ENCODE results near the gene TMC6. TPM values are rescaled to one million over a fixed set of nuclear protein-coding genes. Genes with fewer than 3 reads are reported as not detected.
A peak's percentile ranks its signal among the peaks of the same experiment; 100 is the strongest.

Gene TMC6
- total and polyA plus RNA-seq, 2 of the 13 experiments (the other 11 are each of a cell fraction or from before 2014, with no cell fraction given), result 48.4 to 99.1 TPM

- POLR2A ChIA-PET, result interaction anchor here (1.0 to 5.0 kb wide), 4 partner anchors 8 to 51 kb away, joined by 4 to 57 read pairs (median 10); partner anchors contain the start of genes AFMID, TK1 and TMC6
- TF ChIP-seq NR2C2 (CRISPR knock-in tag; IDR thresholded peaks at IDR 0.05; ENCODE audit: borderline replicate concordance) (peak; percentile 46; the same call in 1 of the 2 replicates), FOXO4 (CRISPR knock-in tag; conservative IDR thresholded peaks at IDR 0.05) (0 out of 2 replicates have a peak, but pooled peaks have one; percentile 86), FUBP1 (CRISPR knock-in tag; IDR thresholded peaks at IDR 0.05; ENCODE audit: borderline replicate concordance) (peak; percentile 26; the same call in 1 of the 2 replicates), FOSL2 (CRISPR knock-in tag; IDR thresholded peaks at IDR 0.05) (peak; percentile 79), ZNF362 (CRISPR knock-in tag; IDR thresholded peaks at IDR 0.05; ENCODE audit: borderline replicate concordance) (peak; percentile 34; the same call in 1 of the 2 replicates), ZNF691 (CRISPR knock-in tag; IDR thresholded peaks at IDR 0.05; ENCODE audit: borderline replicate concordance, low read depth) (0 out of 2 replicates have a peak, but pooled peaks have one; percentile 23), IKZF5 (CRISPR knock-in tag; IDR thresholded peaks at IDR 0.05) (0 out of 2 replicates have a peak, but pooled peaks have one; percentile 14), CEBPB (IDR thresholded peaks at IDR 0.05; ENCODE audit: borderline replicate concordance, low read depth, low read length) (peak; percentile 62), HNF1A (IDR thresholded peaks at IDR 0.05; ENCODE audit: low read depth) (no peak), HNF1A (CRISPR knock-in tag; IDR thresholded peaks at IDR 0.05; ENCODE audit: borderline replicate concordance) (peak; percentile 39; the same call in 1 of the 2 replicates)
These were observed 7.4 kb upstream of the TMC6 start for GRCh38 chr17:78135858-78136500.

More at GRCh38 chr17:78135858-78136500, 7.4 kb upstream of the TMC6 start:
- ATAC-seq (no peak), FAIRE-seq (peak; percentile 64), DNase-seq (ENCODE audit: low spot score) (peak; percentile 62)
- Histone ChIP-seq H2AFZ (ENCODE audit: low read length) (no peak overlapping the region), H3K36me3 (replicated peaks in 1 of 2; ENCODE audit: control insufficient read depth in 1 of 2, insufficient read depth in 2 of 2, low read length in 2 of 2) (no peaks in the 10 kb centered on the region), H3K27me3 (ENCODE audit: control insufficient read depth in 1 of 2, insufficient read depth in 2 of 2, low read length in 2 of 2) (no peaks in the 10 kb centered on the region), H3K27ac (ENCODE audit: extremely low read length, insufficient read depth, low read length) (peak overlapping the region; percentile 25), H3K4me2 (ENCODE audit: low read depth, low read length) (peak overlapping the region; percentile 77), H3K4me3 (replicated peaks in 1 of 3; ENCODE audit: insufficient read depth in 1 of 3, low read depth in 2 of 3, low read length in 3 of 3) (no peak overlapping the region), H3K79me2 (ENCODE audit: insufficient read depth, low read length) (no peaks in the 10 kb centered on the region), H3K9ac (ENCODE audit: insufficient read depth, low read depth, low read length) (no peak overlapping the region), H3K4me1 (ENCODE audit: insufficient read depth, low read length) (peaks cover 90% of the 10 kb centered on the region), H3K9me3 (ENCODE audit: low read length) (no peaks in the 10 kb centered on the region), H4K20me1 (ENCODE audit: insufficient read depth, low read length) (no peaks in the 10 kb centered on the region)
- intact Hi-C loops (cut with micrococcal nuclease; ENCODE audit: unreplicated experiment), result no loop called here
- in situ Hi-C loops (cut with HindIII; ENCODE audit: extremely low pct_ligation_motif_present, low pct_unique_long_range_greater_than_20kb), result no loop called here
- BruUV-seq (replicated peaks), result no TSS peak
- CTCF ChIA-PET (ENCODE audit: low intra/inter-chr PET ratio, low total read pairs), result interaction anchor here (2.3 kb wide), 1 partner anchor 19 kb away, joined by 11 read pairs; no protein-coding TSS in a partner anchor
- 28% methylated on average over 9 of the region's 9 CpGs for WGBS (ENCODE audit: low lambda C conversion rate)

Measured in HepG2 (cell line).